Stimulated activated naive CD8-positive, alpha-beta T cell treated with anti-CD3 and anti-CD28 coated beads, Interleukin-15, Interleukin-2, amounts not matched to agents 100 U/mL and 50 U/mL, for 24 hours (primary cell): ENCODE results near the gene USP2.
A peak's percentile ranks its signal among the peaks of the same experiment; 100 is the strongest.

Experiments
- ATAC-seq: fragments of 150-1000 bp; cut with Tn5 transposase; one replicate; pipeline ENCODE4 v1.10.0; 2021
- DNase-seq: peaks from one replicate; pipeline ENCODE4 v3.0.0; 2021

The USP2 gene

DNA sequence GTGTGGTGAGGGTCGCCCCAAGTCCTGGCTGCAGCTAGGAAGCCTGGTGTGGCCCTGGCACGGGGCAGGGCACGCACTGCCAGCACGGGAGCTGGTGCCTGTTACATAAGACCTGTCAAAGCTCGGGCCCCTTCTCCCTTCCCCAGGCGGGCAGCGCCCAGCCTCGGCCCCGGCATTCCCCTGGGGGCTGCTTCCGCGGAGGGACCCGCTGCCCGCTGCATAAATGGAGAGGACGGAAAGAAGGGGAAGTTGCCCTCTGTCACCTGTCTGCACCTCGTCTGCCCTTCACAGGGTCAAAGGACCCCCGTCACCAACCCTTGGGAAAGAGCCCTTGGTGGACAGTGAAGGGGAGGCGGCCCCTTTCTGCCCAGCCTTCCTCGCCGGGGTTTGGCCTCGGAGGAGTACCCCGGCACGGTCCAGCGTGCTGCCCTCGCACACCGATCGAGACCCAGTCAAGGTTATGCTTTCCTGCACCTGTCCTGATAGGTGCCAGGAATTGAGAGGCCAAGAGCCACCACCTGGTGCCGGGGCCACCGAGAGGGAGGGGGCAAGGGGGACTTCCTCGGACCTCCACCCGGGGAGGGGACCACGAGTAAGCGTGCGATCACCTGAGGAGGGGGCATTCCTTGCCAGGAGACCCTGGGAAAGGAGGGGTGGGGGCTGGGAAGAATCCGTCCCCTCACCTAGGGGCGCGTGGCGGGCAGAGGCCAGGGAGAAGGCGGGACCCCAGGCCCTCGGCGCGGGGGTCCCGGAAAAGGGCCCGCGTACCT, 18.2 kb downstream of the USP2 start:
- DNase-seq (no peak), ATAC-seq (no peak)

DNA sequence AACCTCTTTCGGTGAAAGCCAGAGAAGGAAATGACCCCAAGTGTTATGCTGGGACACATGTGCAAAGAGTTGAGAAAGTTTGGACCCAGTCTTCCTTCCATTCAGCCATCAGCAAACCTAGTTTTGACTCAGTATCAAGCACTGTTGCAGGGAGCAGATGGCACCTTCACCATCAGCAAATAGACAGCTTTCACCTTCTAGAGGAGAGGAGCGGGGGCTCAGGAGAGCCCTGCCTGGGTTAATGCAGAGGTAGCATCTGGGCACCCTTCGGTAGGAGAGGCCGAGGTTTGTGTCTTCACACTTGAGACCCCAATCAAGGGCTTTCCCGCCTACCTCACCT, 18.8 kb downstream of the USP2 start:
- ATAC-seq, result no peak

DNA sequence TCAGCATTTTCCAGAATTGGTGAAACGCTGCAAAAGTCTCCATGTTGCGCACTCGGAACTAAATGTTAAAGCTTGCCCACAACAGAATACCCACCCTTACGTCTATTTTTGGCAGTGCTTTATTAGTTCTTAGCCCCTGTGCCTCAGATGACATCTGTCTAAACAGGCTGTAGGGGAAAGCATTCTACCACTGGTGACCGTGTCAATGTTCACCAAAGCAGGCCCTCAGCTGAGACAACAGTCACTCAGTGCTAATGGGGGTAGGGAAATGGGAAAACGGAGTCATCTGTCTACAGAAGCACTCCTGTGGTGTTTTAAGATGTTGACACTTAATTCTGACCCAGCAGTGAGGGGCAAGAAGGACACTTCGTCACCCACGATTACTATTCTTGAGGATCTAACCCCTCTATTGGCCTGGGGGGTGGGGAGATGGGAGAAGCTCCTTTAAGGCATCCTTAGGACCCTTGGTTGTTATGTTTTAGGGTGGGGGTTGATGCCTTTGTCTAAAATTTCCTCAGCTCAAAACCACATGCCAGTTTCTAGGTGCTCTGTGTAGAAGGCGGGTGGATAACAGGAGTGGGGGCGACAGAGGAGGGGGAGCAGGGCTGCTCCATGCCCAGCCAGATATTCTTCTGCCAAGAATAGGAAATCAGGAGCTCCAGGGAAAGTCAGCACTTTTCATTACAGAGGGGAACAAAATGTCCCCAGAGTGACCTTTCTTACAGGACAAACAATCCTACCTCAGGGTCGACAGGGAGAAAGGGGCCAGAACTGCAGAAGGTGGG, 19.4 kb downstream of the USP2 start:
- ATAC-seq, result no peak
- DNase-seq, result no peak

More for the DNA sequence above, 18.8 kb downstream of the USP2 start:
- no peak for DNase-seq

DNA sequence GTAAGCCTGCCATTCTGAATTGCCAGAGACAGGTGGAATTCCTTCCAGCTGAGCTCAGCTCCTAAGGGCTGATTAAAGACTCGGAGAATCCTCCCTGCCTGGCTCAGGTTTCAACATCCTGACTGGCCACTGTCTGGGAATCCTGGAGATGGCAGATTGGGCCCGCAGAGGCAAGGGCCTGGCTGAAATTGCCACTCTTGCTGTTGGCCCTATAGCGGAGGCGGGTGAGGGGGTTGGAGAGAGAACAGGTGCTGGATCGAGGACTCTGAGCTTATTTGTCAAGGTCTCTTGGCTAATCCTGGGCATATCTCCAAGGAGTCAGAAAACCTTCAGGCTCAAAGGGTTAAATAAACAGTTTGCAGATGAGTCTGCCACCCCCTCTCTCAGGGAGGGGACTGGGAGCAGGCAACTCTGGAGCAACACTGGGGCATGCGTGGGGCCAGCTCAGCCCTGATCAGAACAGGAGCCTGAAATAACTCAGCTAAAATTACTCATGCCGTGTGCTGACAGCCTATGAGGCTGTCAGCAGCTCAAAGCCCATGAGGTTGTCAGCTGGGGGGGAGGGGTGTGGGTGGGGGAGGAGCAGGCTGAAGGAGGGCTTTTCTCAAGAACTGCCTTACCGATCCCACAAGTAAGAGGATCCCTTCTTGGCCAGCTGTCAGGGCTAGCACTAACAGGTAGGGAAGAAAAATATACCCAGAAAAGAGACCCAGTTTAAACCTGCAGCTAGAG, 20.3 kb downstream of the USP2 start:
- ATAC-seq (peak; percentile 61), DNase-seq (peak; percentile 40)

DNA sequence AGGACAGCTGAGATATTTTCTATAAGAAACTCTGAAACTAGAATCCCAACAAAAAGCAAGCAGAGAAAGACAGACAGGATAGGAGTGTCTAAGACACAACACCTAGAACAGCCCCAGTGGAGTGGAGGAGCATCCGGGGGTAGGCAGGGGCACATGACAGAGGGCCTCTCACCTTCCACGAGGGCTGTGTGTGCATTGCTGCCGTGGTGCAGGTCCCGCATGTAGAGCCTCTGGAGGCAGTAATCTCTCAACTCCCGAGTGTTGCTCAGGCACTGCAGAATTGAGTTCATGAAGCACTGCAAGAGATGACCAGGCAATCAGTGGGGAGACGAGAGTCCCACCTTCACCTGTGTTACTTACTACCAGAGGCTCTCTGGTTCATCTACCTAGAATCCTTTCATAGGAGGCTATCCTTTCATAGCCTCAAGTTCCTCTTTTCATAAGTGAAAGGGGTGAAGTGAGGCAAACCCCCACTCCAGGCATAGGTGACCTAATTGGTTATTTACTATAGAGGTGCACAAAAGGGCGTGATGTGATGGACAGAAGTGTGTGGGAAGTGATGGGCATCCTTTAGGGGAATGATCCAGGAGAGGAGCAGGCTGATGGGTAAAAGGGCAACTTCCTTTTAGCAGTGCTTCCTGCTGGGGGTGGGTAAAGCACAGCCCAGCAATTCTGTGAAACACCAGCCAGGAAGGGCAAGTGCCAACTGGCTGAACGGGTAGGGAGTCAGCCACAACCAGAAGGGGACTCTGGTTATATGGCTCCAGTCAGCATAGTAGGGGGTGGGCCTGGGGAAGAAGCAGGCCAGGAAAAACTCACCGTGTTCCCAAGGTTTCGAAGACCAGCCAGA, 21.9 kb downstream of the USP2 start:
- DNase-seq (no peak), ATAC-seq (no peak)

DNA sequence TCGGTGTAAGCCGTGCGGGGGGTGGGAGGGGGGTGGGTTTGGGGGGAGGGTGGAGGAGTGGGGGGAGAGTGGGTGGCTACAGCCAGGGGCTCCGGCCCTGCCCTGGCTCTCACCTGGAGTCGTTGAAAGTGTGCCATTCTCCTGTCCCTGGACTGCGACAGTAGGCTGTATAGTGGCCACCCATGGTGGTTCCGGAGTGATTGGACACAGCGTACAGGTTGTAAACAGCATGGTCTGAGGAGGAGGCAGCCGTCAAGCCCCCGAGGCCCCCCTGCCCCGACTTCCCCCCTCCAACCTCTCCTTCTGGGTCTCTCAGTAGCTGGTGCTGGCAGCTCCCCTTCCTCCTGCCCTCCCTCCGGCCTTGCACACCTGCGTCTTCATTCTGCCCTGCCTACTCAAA, 24.4 kb downstream of the USP2 start:
- ATAC-seq (no peak), DNase-seq (no peak)

DNA sequence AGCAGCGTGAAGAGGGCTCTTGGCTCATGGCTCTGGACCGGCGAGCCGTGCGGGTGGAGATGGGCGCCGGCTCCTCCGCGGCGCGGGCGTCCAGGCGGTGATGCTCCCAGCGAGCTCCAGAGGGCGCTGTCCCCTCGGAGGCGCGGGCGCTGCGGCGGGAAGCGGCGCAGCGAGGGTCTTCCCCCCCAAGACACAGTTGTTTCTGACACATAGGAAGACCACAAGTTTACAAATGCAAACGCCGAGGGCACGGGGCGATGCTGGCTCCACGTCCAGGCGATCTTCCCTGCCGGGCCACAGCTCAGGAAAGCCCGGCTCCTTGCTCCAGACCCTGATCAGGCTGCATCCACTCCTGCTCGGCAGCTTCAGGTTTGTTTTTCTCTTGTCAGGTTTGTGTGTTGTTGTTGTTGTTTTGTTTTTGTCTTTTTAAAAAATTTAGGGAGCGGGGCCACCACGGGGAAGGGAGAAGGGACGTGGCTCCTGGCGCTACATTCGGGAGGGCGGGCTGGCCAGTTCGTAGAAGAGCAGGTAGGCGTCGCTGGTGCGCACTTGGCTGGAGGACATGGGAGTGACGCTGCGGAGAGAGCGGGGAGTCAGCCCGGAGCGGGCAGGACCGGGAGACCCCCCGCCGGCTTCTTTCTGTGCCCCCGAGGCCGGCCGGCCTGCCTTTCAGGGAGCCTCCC, 25.0 kb downstream of the USP2 start:
- DNase-seq (peak; percentile 83), ATAC-seq (peak; percentile 84)

DNA sequence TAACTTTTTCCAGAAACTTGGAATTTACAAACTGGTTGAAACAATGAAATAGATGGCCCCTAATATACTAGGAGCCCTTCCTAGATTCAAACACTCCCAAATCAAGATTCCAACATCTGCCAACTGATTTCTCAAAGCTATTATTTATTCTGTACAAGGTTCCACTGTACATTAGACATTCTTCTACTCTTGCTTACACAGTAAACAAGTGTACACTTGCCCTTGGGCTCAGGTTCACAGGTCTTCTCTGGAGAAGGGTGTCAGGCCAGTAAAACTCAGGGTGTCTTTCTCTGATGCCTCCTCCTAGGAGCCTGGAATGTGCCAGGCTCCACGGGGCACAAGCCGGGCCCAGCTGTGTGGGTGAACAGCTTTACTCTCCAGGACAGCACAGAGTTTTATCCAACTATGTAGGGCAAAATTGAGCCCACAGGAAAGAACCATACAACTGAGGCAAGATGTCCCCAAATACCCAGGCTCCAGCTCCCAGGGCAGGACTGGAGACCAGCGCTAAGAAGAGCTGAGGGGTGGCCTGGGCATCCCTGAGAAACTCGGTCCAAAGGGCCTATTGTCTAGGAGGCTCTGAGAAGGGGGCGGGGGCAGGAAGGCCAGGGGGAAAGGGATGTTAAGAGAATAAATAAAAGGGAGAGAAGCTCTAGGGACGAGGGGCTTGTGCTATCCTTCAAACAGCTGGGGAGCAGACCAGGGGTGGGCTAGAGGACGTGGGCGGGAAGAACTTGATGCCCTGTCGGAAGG, 26.2 kb downstream of the USP2 start:
- no peak for DNase-seq
- ATAC-seq, result no peak

DNA sequence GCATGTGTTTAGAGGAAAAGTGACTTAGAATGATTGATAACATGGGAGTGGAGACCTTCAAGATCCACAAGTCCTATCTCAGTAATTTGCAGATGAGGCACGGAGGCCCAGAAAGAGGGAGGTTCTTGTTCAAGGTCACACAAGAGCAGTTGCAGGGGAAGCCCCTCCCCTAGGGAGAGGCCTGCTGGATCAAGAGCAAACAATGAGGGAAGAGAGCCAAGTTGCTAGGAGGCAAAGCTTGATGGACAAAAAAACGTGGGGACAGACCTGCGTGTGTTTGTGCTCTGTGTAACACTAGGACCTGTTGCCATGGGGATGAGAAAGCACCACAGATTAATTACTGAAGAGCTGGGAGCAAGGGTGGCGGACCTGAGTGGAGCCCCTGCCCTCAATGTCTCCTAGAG, 28.6 kb downstream of the USP2 start:
- ATAC-seq (no peak), DNase-seq (no peak)

DNA sequence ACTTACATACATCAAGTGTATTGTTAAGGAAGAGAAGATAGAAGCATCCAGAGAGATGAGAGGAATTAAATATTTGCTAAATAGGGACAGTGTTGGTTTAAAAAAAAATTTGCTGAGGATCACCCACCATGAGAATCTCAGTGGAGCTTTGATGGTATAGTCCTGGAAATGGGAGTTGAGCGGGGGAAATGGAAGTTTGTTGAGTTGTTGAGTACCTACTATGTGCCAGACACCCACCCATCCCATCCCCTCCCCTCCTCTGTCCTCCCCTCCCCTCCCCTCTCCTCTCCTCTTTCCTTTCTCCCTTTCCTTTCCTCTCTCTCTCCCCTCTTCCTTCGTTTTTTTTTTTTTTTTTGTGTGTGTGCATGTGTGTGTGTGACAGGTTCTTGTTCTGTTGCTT, 30.3 kb downstream of the USP2 start:
- ATAC-seq (no peak), DNase-seq (no peak)

DNA sequence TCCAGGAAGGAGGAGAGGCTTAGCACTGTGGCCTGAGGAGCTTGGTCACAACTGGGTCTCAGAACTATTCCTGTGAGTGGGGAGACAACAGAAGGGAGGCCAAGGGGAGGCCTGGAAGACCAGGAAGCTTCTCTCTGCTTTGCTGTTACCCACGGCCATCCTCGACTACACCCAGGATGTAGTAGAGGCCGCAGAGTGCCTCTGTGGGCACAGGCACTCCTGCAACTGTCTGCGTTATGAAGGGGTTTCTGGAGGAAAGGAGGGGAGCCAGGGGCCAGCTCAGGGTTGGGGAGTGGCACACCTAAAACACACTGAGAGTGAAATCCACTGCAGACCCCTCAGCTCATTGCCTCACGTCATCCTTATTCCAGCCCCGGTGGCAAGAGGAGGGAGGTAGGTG, 31.2 kb downstream of the USP2 start:
- ATAC-seq, result no peak

DNA sequence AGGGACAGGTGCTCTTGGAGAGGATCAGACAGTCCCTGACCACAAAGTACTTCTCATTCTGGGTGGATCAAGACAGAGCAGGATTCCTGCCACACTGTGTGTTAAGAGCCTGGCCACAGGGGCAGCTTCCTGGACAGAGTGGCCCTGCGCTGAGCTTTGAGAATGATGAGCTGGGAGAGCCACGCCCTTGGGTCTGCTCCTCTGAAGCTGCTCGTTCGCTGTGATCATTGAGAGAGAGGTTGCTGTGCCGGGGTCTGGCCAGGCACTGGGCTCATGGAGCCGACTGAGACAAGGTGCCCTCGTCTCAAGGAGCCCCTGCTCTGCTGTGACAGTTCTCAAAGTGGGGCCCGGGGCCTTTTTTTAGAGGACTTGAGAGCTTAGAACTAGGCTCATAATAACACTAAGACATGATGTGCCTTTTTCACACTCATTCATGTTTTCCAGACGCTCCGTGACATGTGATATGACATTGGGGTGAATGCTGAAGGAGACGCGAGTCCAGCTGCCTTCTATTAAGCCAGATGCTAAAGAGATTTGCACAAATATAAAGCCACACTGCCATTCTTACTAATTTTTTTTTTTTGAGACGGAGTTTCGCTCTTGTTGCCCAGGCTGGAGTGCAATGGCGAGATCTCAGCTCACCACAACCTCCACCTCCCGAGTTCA, 33.4 kb downstream of the USP2 start:
- DNase-seq, result no peak
- ATAC-seq, result no peak

More for the DNA sequence above, 31.2 kb downstream of the USP2 start:
- DNase-seq, result no peak

DNA sequence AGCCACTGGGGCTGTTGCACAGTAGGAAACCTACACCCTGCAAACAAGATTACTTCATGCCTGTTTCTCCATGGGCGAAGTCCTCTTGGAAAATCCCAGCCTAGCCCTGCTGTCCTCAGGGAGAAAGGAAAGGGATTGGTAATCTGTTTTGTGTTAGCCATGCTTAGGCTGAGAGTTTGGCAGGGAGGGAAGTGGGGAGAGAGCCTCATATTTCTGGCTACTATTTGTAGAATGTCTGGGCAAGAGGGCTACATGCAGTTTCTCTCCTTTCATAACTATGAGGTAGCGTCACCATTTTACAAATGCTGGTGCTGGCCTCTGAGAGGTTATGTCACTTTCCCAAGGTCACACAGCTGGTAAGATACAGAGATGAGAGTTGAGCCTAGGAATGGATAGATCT, 34.2 kb downstream of the USP2 start:
- DNase-seq (no peak), ATAC-seq (no peak)

DNA sequence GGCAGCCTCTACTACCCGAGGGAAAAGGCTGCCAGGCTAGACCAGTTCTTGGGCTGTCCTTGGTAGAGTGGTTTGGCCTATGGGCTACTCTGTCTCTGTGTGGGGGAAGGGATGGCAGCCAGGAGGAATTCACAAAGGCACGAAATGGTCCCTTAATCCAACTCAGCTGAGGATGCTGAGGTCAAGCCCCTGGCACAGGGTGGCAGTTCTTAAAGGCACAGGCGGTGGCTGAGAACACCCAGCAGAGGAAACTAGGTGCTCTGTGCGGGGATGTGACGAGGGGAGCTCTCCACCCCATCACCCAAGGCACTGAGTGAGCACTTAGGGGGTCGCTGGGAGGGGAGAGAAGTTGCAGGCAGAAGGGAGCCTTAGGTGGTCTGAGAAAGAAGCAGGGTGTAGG, 34.9 kb downstream of the USP2 start, which contains the start of gene MFRP:
TSS of gene MFRP (minus strand) at position 101 of the 400 bp plus-strand sequence. CDS start 192 bp downstream, outside the sequence.
- ATAC-seq (no peak), DNase-seq (no peak)

DNA sequence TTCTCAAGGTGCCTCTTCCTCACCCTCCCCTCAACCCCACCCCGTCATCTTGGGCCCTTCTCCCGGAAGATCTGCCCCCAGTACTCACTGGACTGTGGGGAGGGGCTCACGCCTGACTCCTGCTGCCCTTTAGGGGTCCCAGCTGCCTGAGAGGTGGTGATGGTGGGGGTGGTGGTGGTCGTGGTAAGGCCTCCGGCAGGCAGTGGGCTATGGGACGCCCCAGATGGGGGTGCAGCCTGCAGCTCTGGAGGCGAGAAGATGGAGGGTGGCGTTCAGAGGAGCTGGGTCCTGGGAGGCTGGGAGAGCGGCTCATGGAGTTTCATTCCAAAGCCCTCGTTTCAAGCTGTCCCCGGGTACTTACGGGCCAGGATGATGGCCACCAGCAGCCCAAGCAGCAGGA, 35.8 kb downstream of the USP2 start:
- DNase-seq, result no peak
- no peak for ATAC-seq

DNA sequence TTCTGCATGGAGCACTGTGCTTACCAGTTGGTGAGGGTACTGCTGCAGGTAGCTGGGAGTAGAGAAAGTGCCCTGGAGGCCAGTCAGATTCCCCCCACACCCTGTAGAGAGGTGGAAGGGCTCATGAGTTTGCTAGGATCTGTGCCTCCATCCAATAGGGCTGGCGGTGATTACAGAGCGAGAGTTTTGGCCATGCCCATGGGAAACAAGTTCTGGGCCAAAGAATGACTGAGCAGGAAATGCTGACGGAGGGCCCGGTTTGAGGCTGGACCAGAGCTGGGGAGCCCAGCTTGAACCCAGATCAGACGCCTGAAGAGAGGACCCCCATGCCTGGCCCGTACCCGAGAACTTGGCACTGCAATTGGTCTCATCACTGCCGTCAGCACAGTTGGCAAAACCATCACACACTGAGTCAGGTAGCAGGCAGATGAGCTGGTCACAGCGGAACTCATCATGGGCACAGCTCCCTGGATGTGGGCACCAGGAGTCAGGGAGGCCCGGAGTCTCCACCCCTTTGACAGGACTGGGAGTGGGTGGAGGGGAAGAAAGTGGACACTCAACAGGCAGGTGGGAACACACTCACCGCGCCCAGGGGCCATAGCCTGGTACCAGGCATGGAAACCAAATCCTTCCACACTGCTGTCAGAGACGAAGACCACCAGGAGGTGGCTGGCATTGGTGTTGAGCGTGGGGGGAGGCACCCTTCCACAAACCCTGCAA, 37.0 kb downstream of the USP2 start:
- no peak for ATAC-seq
- no peak for DNase-seq

DNA sequence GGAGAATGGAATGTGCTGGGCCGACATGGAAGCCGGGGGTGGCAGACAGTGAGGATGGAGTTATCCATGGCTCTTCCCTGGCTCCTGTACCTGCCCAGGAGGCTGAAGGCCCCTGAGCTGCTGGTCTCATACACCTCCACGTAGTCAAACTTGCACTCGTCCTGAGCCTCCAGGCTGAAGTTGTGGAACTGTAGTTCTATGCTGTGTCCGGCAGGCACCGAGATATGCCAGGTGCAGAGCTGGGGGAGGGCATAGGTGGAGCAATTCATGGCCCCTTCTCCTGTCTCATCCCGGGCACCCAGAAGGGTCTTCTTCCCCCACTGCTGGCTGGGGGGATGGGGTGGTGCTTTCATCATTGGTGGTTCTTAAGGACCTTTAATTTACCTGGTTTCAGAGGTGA, 37.8 kb downstream of the USP2 start:
- DNase-seq, result no peak
- no peak for ATAC-seq

DNA sequence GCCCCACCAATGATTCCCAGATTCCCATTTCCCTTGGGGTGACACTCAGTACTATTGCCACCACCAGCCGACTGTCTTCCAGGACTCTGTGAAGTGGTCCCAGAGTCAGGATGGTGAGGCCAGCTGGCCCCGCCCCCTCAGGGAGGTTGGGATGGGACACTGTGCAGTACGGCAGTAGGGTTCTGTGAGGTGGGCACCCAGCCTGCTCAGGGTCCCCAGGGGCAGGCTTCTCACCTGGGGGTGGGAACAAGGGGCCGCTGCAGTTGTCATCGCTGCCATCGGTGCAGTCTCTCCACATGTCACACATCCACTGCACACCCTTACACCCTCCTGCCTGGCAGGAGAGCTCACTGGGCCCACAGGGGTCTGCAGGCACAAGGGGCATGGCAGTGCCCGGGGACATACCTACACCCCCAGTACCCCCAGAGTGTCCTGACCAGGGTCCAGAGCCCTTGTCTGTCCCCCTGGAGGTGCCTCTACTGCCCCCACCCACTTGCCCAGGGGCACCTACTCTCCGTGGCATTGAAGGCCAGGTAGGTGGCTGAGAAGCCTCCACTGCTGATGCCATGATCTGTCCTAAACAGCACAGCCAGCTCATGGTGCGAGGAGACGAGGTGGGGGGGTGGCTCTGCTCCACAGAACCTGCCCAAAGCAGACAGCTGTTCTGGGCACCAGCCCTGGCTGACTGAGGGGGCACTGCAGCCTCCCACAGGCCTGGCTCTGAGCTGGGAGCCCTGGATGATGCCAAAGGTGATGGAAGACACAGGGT, 38.9 kb downstream of the USP2 start:
- DNase-seq (no peak), ATAC-seq (no peak)

DNA sequence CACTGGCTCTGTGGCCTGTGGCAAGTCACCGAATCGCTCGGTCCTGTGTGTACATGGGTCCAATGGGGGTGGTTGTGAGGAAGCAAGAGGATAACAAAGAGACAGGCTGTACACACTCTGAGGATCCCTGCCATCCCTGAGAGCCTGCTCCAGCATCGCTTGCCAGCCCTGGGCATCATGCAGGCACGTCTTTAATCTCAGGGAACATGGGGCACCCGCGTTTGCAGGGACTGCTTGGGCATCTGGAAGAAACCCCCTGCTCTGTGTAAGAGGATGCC, 39.5 kb downstream of the USP2 start:
- DNase-seq (no peak), ATAC-seq (no peak)
